Mammary epithelial cell (primary cell): ENCODE measurements around the gene MS4A5.

Experiments used
- CTCF ChIP-seq, 2 donors: IDR thresholded peaks in 1 of 2; conservative IDR thresholded peaks in 1 of 2; 2 replicates each; pipeline ENCODE4 v1.5.1; 2011 to 2012; ENCODE audit warnings: inconsistent platforms in 2 of 2, low read length in 2 of 2, mild to moderate bottlenecking in 2 of 2, control low read depth in 1 of 2, low read depth in 1 of 2; ENCODE audit not compliant: insufficient read depth in 1 of 2; ENCODE audit errors: extremely low read depth in 1 of 2
- EZH2 ChIP-seq: IDR thresholded peaks from 2 replicates; pipeline ENCODE4 v1.6.1; 2012; ENCODE audit warnings: low read length, inconsistent platforms, borderline replicate concordance

- no peak for TF ChIP-seq CTCF (conservative IDR thresholded peaks at IDR 0.05 in 1 of 2, IDR thresholded peaks at IDR 0.05 in 1 of 2; ENCODE audit: extremely low read depth in 1 of 2, insufficient read depth in 1 of 2, low read depth in 1 of 2, low read length in 2 of 2)
- no peak for TF ChIP-seq EZH2
These were observed 39.5 kb downstream of the MS4A5 start for GRCh38 chr11:60468829-60469228.
